Esophagus squamous epithelium (tissue), 5 donors: ENCODE data around the gene UBXN1. TPM values are rescaled to one million over a fixed set of nuclear protein-coding genes. Genes with fewer than 3 reads are reported as not detected.
A peak's percentile ranks its signal among the peaks of the same experiment; 100 is the strongest.

Experiments
- DNase-seq: peaks from one replicate; lab custom pipeline; 2025; lab: John Stamatoyannopoulos, UW
- H3K27ac ChIP-seq, 4 donors: fragments of 200-600 bp; sonication (generic); one replicate each; pipeline ENCODE4 v1.5.1; 2016 to 2019; ENCODE audit warnings: mild to moderate bottlenecking in 1 of 4
- H3K27me3 ChIP-seq, 4 donors: fragments of 200-600 bp; sonication (generic); 1 replicate in 3 of 4; 2 replicates in 1 of 4; pipeline versions ENCODE4 v1.5.1 to v1.6.0; 2017 to 2021; ENCODE audit warnings: antibody characterized with exemption in 1 of 4
- H3K36me3 ChIP-seq, 3 donors: fragments of 200-600 bp; sonication (generic); one replicate each; pipeline ENCODE4 v1.5.1; 2016 to 2019
- H3K4me1 ChIP-seq, 3 donors: fragments of 200-600 bp; sonication (generic); one replicate each; pipeline ENCODE4 v1.5.1; 2017 to 2019
- H3K4me3 ChIP-seq, 4 donors: fragments of 200-600 bp; sonication (generic); 1 replicate in 3 of 4; 2 replicates in 1 of 4; pipeline ENCODE4 v1.5.1; 2016 to 2019; ENCODE audit warnings: mild to moderate bottlenecking in 2 of 4, moderate library complexity in 1 of 4
- H3K9me3 ChIP-seq, 3 donors: fragments of 200-600 bp; sonication (generic); one replicate each; pipeline ENCODE4 v1.5.1; 2016 to 2019
- POLR2A ChIP-seq, 4 donors: fragments of 450-650 bp; IDR thresholded peaks; one replicate each; pipeline ENCODE4 v1.6.1; 2017; ENCODE audit warnings: antibody characterized with exemption in 4 of 4, mild to moderate bottlenecking in 4 of 4, moderate library complexity in 3 of 4
- WGBS, 2 donors: methylation state at CpG; one replicate each; pipeline ENCODE4 v1.1.5; 2018; 5-methylcytosine and 5-hydroxymethylcytosine counted together
- intact Hi-C: fragments of 100-400 bp; cut with DNase I; formaldehyde crosslinking; loops from one replicate; pipeline ENCODE4 v1.15.0; 2022
- total RNA-seq, 4 donors: library from RNA; depleted of rRNA; stranded (reverse); fragments of >200 nt; gene quantifications; one replicate each; pipeline ENCODE4 v1.1.0, GENCODE V29; 2016
- TF ChIP-seq, protein P1 (sequence below), 6 experiments: fragments of 450-650 bp in 4 of 6; fragments of 200-600 bp in 2 of 6; sonication (generic) in 2 of 6; IDR thresholded peaks; one replicate each; pipeline ENCODE4 v1.5.1; 2016 to 2019; ENCODE audit warnings: antibody characterized with exemption in 6 of 6, mild to moderate bottlenecking in 4 of 6, moderate library complexity in 4 of 6
- donor health status: DM: yes; HTN: yes; CAD: no.

The UBXN1 gene
- total RNA-seq, 4 donors from 2014 or later: 67.3 to 148 (median 86.1) TPM

DNA sequence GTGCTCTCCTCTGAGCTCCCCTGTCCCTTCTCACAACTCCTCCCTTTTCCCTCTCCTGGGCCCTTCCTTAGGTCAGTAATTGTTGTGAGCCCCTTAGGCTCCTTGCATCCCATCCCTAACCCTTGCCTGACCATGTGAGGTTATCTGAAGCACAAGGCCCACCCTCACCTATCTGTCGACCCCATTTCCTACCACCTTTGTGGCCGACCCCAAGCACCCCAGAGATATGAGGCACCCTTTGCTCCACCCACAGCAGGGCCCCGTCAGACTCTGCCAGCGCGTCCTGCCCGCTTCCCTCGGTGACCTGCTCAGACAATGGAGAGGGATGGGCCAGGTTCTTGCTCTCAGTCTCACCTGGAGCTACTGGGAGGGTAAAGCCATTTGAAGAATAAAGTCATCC, 29.9 kb upstream of the UBXN1 start:
- H3K36me3 ChIP-seq: peaks cover 0 to 38% (median 0%) of the 10 kb centered on the region in 3 donors
- peak overlapping the region; percentile 36 to 68 (median 56) for H3K4me3 ChIP-seq
- intact Hi-C loops: no loop called here
- H3K4me1 ChIP-seq: peaks cover 28 to 65% (median 33%) of the 10 kb centered on the region in 3 donors
- 0% methylated on average over 1 to 6 of the region's 7 CpGs for WGBS, 2 donors
- H3K9me3 ChIP-seq: no peaks in the 10 kb centered on the region
- no peaks in the 10 kb centered on the region for H3K27me3 ChIP-seq
- no peak for DNase-seq
- no peak for TF ChIP-seq POLR2A (IDR thresholded peaks at IDR 0.05)
- TF ChIP-seq, protein P1, sequence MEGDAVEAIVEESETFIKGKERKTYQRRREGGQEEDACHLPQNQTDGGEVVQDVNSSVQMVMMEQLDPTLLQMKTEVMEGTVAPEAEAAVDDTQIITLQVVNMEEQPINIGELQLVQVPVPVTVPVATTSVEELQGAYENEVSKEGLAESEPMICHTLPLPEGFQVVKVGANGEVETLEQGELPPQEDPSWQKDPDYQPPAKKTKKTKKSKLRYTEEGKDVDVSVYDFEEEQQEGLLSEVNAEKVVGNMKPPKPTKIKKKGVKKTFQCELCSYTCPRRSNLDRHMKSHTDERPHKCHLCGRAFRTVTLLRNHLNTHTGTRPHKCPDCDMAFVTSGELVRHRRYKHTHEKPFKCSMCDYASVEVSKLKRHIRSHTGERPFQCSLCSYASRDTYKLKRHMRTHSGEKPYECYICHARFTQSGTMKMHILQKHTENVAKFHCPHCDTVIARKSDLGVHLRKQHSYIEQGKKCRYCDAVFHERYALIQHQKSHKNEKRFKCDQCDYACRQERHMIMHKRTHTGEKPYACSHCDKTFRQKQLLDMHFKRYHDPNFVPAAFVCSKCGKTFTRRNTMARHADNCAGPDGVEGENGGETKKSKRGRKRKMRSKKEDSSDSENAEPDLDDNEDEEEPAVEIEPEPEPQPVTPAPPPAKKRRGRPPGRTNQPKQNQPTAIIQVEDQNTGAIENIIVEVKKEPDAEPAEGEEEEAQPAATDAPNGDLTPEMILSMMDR (IDR thresholded peaks at IDR 0.05): no peak
- peak overlapping the region; percentile 90 to 99 (median 95) for H3K27ac ChIP-seq

DNA sequence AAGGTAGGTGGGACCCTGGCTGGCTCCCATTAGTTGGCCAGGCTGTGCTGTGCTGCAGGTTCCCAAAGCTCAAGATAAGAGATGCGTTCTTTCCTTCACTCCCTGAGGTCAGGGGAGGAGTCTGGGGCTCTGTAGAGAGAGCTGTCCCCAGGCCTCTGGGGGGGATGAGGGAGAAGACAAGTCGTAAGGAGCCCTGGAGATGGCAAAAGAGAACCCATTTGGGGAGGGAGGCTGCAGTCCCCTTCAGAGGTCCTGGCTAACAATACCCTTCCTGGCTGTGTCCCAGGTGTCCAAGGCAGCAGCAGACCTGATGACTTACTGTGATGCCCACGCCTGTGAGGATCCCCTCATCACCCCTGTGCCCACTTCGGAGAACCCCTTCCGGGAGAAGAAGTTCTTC, 29.5 kb upstream of the UBXN1 start:
- DNase-seq: no peak
- WGBS, 2 donors: 70 to 79% methylated on average over 4 to 5 of the region's 5 CpGs
- peak overlapping the region; percentile 90 to 99 (median 95) for H3K27ac ChIP-seq
- peaks cover 28 to 63% (median 33%) of the 10 kb centered on the region in 3 donors for H3K4me1 ChIP-seq
- peak overlapping the region in 3 of 4 donors; percentile 53 to 68 (median 60) for H3K4me3 ChIP-seq
- H3K9me3 ChIP-seq: no peaks in the 10 kb centered on the region
- intact Hi-C loops: no loop called here
- TF ChIP-seq POLR2A (IDR thresholded peaks at IDR 0.05): no peak
- TF ChIP-seq, protein P1 (IDR thresholded peaks at IDR 0.05): no peak
- peaks cover 0 to 34% (median 0%) of the 10 kb centered on the region in 3 donors for H3K36me3 ChIP-seq
- no peaks in the 10 kb centered on the region for H3K27me3 ChIP-seq

DNA sequence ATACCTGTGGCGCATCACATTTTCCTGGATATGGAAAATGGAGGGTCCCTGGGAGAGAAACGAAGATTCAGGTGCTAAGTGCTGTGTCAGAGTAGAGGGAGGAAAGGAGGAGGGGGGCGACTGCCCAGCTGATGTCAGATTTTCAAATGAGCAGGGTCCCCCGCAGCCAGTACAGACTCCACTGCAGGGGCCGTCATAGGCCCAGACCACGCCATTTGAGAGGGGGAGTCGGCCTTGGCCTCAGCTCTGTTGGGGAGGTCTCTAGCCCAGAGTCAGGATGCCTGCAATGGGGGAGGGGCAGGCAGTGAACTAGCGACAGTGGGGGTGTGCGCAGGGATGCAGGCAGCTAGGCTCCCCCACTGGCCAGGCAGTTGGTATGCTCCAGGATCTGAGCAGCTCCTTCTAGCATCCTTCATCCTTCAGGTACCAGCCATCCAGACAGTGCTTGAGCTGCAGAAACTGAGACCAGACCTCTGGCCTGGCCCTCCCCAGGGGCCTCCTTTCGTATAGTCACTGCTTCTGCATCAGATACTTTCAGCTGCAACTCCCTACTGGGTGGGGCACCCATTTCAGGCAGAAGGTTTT, 28.5 kb upstream of the UBXN1 start, which contains the start of the genes BSCL2 and GNG3:
Gene BSCL2 (minus strand): TSS at position 148 of the 585 bp plus-strand sequence. CDS start 229 bp downstream, outside the sequence.
Gene GNG3 (plus strand): TSS at position 400 of the 585 bp plus-strand sequence. CDS start 620 bp downstream, outside the sequence.
- Histone ChIP-seq H3K4me1 (peaks cover 28 to 58% (median 33%) of the 10 kb centered on the region in 3 donors), H3K36me3 (peaks cover 0 to 31% (median 0%) of the 10 kb centered on the region in 3 donors), H3K27me3 (no peaks in the 10 kb centered on the region), H3K27ac (peak within 1 kb of the TSS; percentile 90 to 99 (median 95)), H3K4me3 (peak within 1 kb of the TSS; percentile 57 to 76 (median 71)), H3K9me3 (no peaks in the 10 kb centered on the region)
- no peak for DNase-seq
- no peak for TF ChIP-seq POLR2A (IDR thresholded peaks at IDR 0.05)
- TF ChIP-seq, protein P1 (IDR thresholded peaks at IDR 0.05): no peak
- intact Hi-C loops: no loop called here
- 83 to 86% methylated on average over 4 to 7 of the region's 10 CpGs for whole genome bisulfite sequencing, 2 donors

DNA sequence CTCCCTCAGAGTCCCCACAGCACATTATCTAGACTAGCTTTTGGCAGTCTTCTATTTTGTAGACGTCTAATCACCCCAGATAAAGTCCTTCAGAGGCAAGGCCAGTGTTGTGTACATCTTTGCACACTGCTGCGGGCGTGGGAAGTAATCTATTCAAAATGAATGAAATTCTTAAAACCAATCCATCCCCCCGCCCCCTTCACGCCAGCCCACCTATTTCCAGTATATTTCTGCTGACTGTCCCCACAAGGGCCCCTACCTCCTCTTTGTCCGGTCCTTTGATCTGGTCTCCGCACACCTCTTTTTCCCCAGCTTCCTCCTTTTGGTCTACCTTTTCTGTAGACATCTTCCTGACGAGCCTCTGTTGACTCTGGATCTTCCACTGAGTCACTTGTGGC, 28.0 kb upstream of the UBXN1 start:
- peaks cover 28 to 58% (median 33%) of the 10 kb centered on the region in 3 donors for H3K4me1 ChIP-seq
- intact Hi-C loops: no loop called here
- no peak for DNase-seq
- H3K27me3 ChIP-seq: no peaks in the 10 kb centered on the region
- peak overlapping the region; percentile 76 to 89 (median 82) for H3K27ac ChIP-seq
- WGBS, 2 donors: 72 to 73% methylated on average over 8 of the region's 8 CpGs
- peak overlapping the region in 3 of 4 donors; percentile 71 to 76 (median 71) for H3K4me3 ChIP-seq
- H3K9me3 ChIP-seq: no peaks in the 10 kb centered on the region
- no peak for TF ChIP-seq POLR2A (IDR thresholded peaks at IDR 0.05)
- TF ChIP-seq, protein P1 (IDR thresholded peaks at IDR 0.05): no peak
- H3K36me3 ChIP-seq: peaks cover 0 to 31% (median 0%) of the 10 kb centered on the region in 3 donors
